H1 (cell line): ENCODE data around the gene SMARCAL1. TPM values are rescaled to one million over a fixed set of nuclear protein-coding genes. Genes with fewer than 3 reads are reported as not detected.

ENCODE experiments used
- CTCF ChIA-PET: fragments of 300-600 bp; sonication (Branson Sonifier 250); formaldehyde crosslinking; loops from one replicate; lab custom pipeline; 2021; ENCODE audit not compliant: partially characterized antibody; lab: Charles Lee
- POLR2A ChIA-PET: fragments of 300-600 bp; sonication (Branson Sonifier 250); formaldehyde crosslinking; loops from one replicate; lab custom pipeline; 2021; ENCODE audit warnings: inconsistent platforms; ENCODE audit not compliant: partially characterized antibody; lab: Charles Lee
- DNase-seq, 2 experiments: peaks; one replicate each; pipeline versions ENCODE4 v3.0.0 to v3.0.0-alpha.2; 2010 to 2022; ENCODE audit warnings: low spot score in 2 of 2, low read depth in 1 of 2, mixed read lengths in 1 of 2
- FAIRE-seq: peaks from 2 replicates; lab custom pipeline; 2011; peaks lifted over from hg19 to GRCh38; lab: Jason Lieb, UNC
- H2AFZ ChIP-seq: 2 replicates; pipeline ENCODE4 v1.8.1; 2012; ENCODE audit warnings: low read length, inconsistent platforms
- H2AK5ac ChIP-seq: 2 replicates; pipeline ENCODE4 v1.6.1; 2013; ENCODE audit warnings: low read depth, low read length
- H2BK120ac ChIP-seq: replicated peaks from 2 replicates; pipeline ENCODE3; 2013; ENCODE audit warnings: low read depth, low read length, inconsistent platforms
- H2BK12ac ChIP-seq: 2 replicates; pipeline ENCODE4 v1.6.1; 2013; ENCODE audit warnings: low read depth, low read length
- H2BK15ac ChIP-seq: 2 replicates; pipeline ENCODE4 v1.6.1; 2013; ENCODE audit warnings: low read length
- H2BK20ac ChIP-seq: 2 replicates; pipeline ENCODE4 v1.6.1; 2013; ENCODE audit warnings: low read length
- H2BK5ac ChIP-seq: 2 replicates; pipeline ENCODE4 v1.6.1; 2013; ENCODE audit warnings: low read depth, low read length
- H3K14ac ChIP-seq: 2 replicates; pipeline ENCODE4 v1.6.1; 2013; ENCODE audit warnings: inconsistent platforms; ENCODE audit not compliant: insufficient read length
- H3K18ac ChIP-seq: 2 replicates; pipeline ENCODE4 v1.6.1; 2013; ENCODE audit warnings: low read length; ENCODE audit errors: extremely low read depth
- H3K23ac ChIP-seq: 2 replicates; pipeline ENCODE4 v1.6.1; 2013; ENCODE audit warnings: inconsistent platforms; ENCODE audit not compliant: insufficient read length
- H3K23me2 ChIP-seq: 2 replicates; pipeline ENCODE4 v1.6.1; 2013; ENCODE audit warnings: low read depth, low read length
- H3K27ac ChIP-seq: 2 replicates; pipeline ENCODE4 v1.6.1; 2011; ENCODE audit warnings: low read depth, low read length, inconsistent platforms
- H3K27me3 ChIP-seq, 4 experiments: replicated peaks in 1 of 4; 1 replicate in 1 of 4; 2 replicates in 3 of 4; pipeline versions ENCODE4 v1.6.1 to v1.8.1; 2011 to 2013; ENCODE audit warnings: low read length in 3 of 4, mild to moderate bottlenecking in 3 of 4, inconsistent platforms in 2 of 4, mixed read lengths in 2 of 4, moderate library complexity in 1 of 4; ENCODE audit not compliant: control insufficient read depth in 3 of 4, insufficient read depth in 3 of 4; ENCODE audit errors: extremely low read depth in 1 of 4
- H3K36me3 ChIP-seq, 4 experiments: 2 replicates each; pipeline versions ENCODE4 v1.6.1 to v1.8.1; 2011 to 2013; ENCODE audit warnings: mild to moderate bottlenecking in 4 of 4, low read length in 3 of 4, moderate library complexity in 2 of 4, control low read depth in 1 of 4, inconsistent platforms in 1 of 4; ENCODE audit not compliant: insufficient read depth in 4 of 4, control insufficient read depth in 2 of 4
- H3K4ac ChIP-seq: replicated peaks from 2 replicates; pipeline ENCODE3; 2013; ENCODE audit warnings: low read length, low read depth, mixed read lengths, inconsistent platforms; ENCODE audit not compliant: insufficient read length
- H3K4me1 ChIP-seq, 4 experiments: replicated peaks in 1 of 4; 1 replicate in 1 of 4; 2 replicates in 3 of 4; pipeline versions ENCODE4 v1.6.1 to v1.8.1; 2011 to 2013; ENCODE audit warnings: low read length in 3 of 4, inconsistent platforms in 2 of 4, mixed read lengths in 1 of 4; ENCODE audit not compliant: insufficient read depth in 4 of 4, control insufficient read depth in 3 of 4
- H3K4me2 ChIP-seq, 2 experiments: 2 replicates each; pipeline versions ENCODE4 v1.6.1 to v1.8.1; 2011 to 2013; ENCODE audit warnings: low read depth in 2 of 2, low read length in 2 of 2, control low read depth in 1 of 2, inconsistent platforms in 1 of 2, mild to moderate bottlenecking in 1 of 2; ENCODE audit not compliant: insufficient read depth in 1 of 2
- H3K4me3 ChIP-seq, 4 experiments: fragments of 200-600, 300-600 bp in 1 of 4; sonication (generic), shearing (Covaris generic), sonication (Bioruptor Twin) in 1 of 4; 2 replicates each; pipeline versions ENCODE4 v1.5.1 to v1.8.1; 2011 to 2016; ENCODE audit warnings: low read length in 4 of 4, low read depth in 3 of 4, control low read depth in 2 of 4, inconsistent platforms in 2 of 4, mild to moderate bottlenecking in 2 of 4, mixed read lengths in 1 of 4, moderate library complexity in 1 of 4; ENCODE audit not compliant: insufficient read depth in 2 of 4; ENCODE audit errors: extremely low read depth in 1 of 4
- H3K56ac ChIP-seq: replicated peaks from 2 replicates; pipeline ENCODE3; 2013; ENCODE audit warnings: low read depth, mild to moderate bottlenecking, mixed read lengths, low read length, inconsistent platforms; ENCODE audit not compliant: insufficient read length
- H3K79me1 ChIP-seq: 2 replicates; pipeline ENCODE4 v1.6.1; 2013; ENCODE audit warnings: low read depth, low read length, control low read depth
- H3K79me2 ChIP-seq, 2 experiments: 2 replicates each; pipeline versions ENCODE4 v1.6.1 to v1.8.1; 2012 to 2013; ENCODE audit warnings: low read length in 2 of 2, mild to moderate bottlenecking in 2 of 2, inconsistent platforms in 1 of 2; ENCODE audit not compliant: insufficient read depth in 2 of 2, control insufficient read depth in 1 of 2
- H3K9ac ChIP-seq, 4 experiments: replicated peaks in 1 of 4; 1 replicate in 1 of 4; 2 replicates in 3 of 4; pipeline versions ENCODE4 v1.6.1 to v1.8.1; 2011 to 2013; ENCODE audit warnings: low read depth in 3 of 4, low read length in 3 of 4, control low read depth in 2 of 4, mild to moderate bottlenecking in 2 of 4, moderate library complexity in 2 of 4, inconsistent platforms in 1 of 4; ENCODE audit errors: extremely low read depth in 1 of 4
- H3K9me3 ChIP-seq, 2 experiments: 2 replicates each; pipeline versions ENCODE4 v1.6.1 to v1.8.1; 2012 to 2013; ENCODE audit warnings: mild to moderate bottlenecking in 2 of 2, moderate library complexity in 2 of 2, control low read depth in 1 of 2, inconsistent platforms in 1 of 2, low read depth in 1 of 2, low read length in 1 of 2, mixed read lengths in 1 of 2; ENCODE audit not compliant: insufficient read depth in 2 of 2
- H4K20me1 ChIP-seq, 2 experiments: replicated peaks in 1 of 2; 2 replicates each; pipeline versions ENCODE3 to v1.8.1; 2011 to 2013; ENCODE audit warnings: inconsistent platforms in 2 of 2, low read length in 2 of 2, mild to moderate bottlenecking in 1 of 2; ENCODE audit not compliant: insufficient read depth in 2 of 2, control insufficient read depth in 1 of 2
- H4K5ac ChIP-seq: 2 replicates; pipeline ENCODE4 v1.6.1; 2013; ENCODE audit warnings: low read length, low read depth, mixed read lengths, inconsistent platforms; ENCODE audit not compliant: insufficient read length
- H4K8ac ChIP-seq: 2 replicates; pipeline ENCODE4 v1.8.0; 2013; ENCODE audit warnings: mild to moderate bottlenecking, moderate library complexity, low read length, inconsistent platforms; ENCODE audit not compliant: insufficient read depth; ENCODE audit errors: extremely low read depth
- H4K91ac ChIP-seq: replicated peaks from 2 replicates; pipeline ENCODE3; 2013; ENCODE audit warnings: low read length, mixed read lengths, inconsistent platforms; ENCODE audit not compliant: insufficient read length
- CHD1 ChIP-seq: IDR thresholded peaks from 2 replicates; pipeline ENCODE4 v1.6.1; 2012; ENCODE audit warnings: low read depth, low read length, improper control_type of control experiment
- EGR1 ChIP-seq: IDR thresholded peaks from 2 replicates; pipeline ENCODE4 v1.6.1; 2011; ENCODE audit warnings: low read depth, low read length, borderline replicate concordance
- JUN ChIP-seq: IDR thresholded peaks from 2 replicates; pipeline ENCODE4 v1.6.1; 2011; ENCODE audit warnings: low read depth, mild to moderate bottlenecking, improper control_type of control experiment, low read length
- SP2 ChIP-seq: IDR thresholded peaks from 2 replicates; pipeline ENCODE4 v1.6.1; 2012; ENCODE audit warnings: mild to moderate bottlenecking, low read length, inconsistent platforms
- WGBS, 2 experiments: shearing (Covaris generic) in 1 of 2; methylation state at CpG; one replicate each; pipeline versions ENCODE4 v1.1.6 to v1.1.7; 2013 to 2015; ENCODE audit warnings: low lambda C conversion rate in 2 of 2, mixed read lengths in 2 of 2, inconsistent platforms in 1 of 2, low coverage in 1 of 2, missing lambda C conversion rate in 1 of 2; ENCODE audit not compliant: insufficient replicate concordance in 2 of 2, insufficient coverage in 1 of 2, insufficient read length in 1 of 2; ENCODE audit errors: extremely low coverage in 1 of 2, missing lambda C conversion rate in 1 of 2; 5-methylcytosine and 5-hydroxymethylcytosine counted together
- polyA plus RNA-seq, 7 experiments: library from polyadenylated mRNA; depleted of rRNA in 3 of 7; stranded (reverse) in 5 of 7; unstranded in 2 of 7; fragments of >200 nt in 5 of 7; fragments of 200-250 nt in 2 of 7; gene quantifications; 1 replicate in 5 of 7; 2 replicates in 1 of 7; 4 replicates in 1 of 7; pipeline versions ENCODE4 v1.2.1 to v1.2.3, GENCODE V29; 2011 to 2013; ENCODE audit warnings: missing spikeins in 2 of 7, mixed read lengths in 2 of 7
- total RNA-seq: library from RNA; stranded (reverse); fragmentation: NEBNext Ultra II Directional; extraction: Animal tissue kit (Norgen Biotek cat#: 25700); gene quantifications from 2 replicates; pipeline ENCODE4 v1.2.1, GENCODE V29; 2021

The SMARCAL1 gene
- total and polyA plus RNA-seq, 2 of the 8 experiments (the other 6 are each of a cell fraction or from before 2014, with no cell fraction given) = 17.6 to 17.9 TPM

GRCh38 chr2:216532562-216532961 lies 120.3 kb downstream of the SMARCAL1 start:
- ChIA-PET POLR2A (no interaction called here), CTCF (interaction anchor here (1.2 to 8.1 kb wide), 4 partner anchors 8 to 196 kb away, joined by 3 to 46 read pairs (median 14); no protein-coding TSS in a partner anchor)
- peaks cover 0 to 4% of the 10 kb centered on the region in 2 experiments for H4K20me1 ChIP-seq
- no peaks in the 10 kb centered on the region for H3K79me2 ChIP-seq
- no peak overlapping the region for H2BK5ac ChIP-seq
- H3K23me2 ChIP-seq = no peaks in the 10 kb centered on the region; the same call in 1 of the 2 replicates
- no peak overlapping the region for H3K4me3 ChIP-seq
- WGBS, 2 experiments = 84% methylated on average over 2 of the region's 2 CpGs; no CpG with 5 or more reads in 1 of the 2 experiments
- H2BK15ac ChIP-seq = no peak overlapping the region
- H3K9ac ChIP-seq = no peak overlapping the region
- no peaks in the 10 kb centered on the region; a peak in 1 of 7 replicates for H3K4me1 ChIP-seq
- no peak overlapping the region for H3K18ac ChIP-seq
- TF ChIP-seq EGR1 = no peak
- TF ChIP-seq SP2 = no peak
- TF ChIP-seq CHD1 = no peak
- TF ChIP-seq JUN = no peak
- no peaks in the 10 kb centered on the region; a peak in 1 of 8 replicates for H3K36me3 ChIP-seq
- H3K56ac ChIP-seq = no peak overlapping the region
- H3K9me3 ChIP-seq = no peaks in the 10 kb centered on the region
- H3K27ac ChIP-seq = no peak overlapping the region
- H2AFZ ChIP-seq = no peak overlapping the region
- FAIRE-seq (no peak), DNase-seq (no peak)
- no peak overlapping the region for H2AK5ac ChIP-seq
- H3K4me2 ChIP-seq = no peak overlapping the region
- peaks cover 0 to 1% (median 0%) of the 10 kb centered on the region in 4 experiments; a peak in 2 of 7 replicates for H3K27me3 ChIP-seq
- no peak overlapping the region for H2BK20ac ChIP-seq
- no peak overlapping the region for H4K5ac ChIP-seq
- H3K23ac ChIP-seq = no peak overlapping the region
- H3K14ac ChIP-seq = no peak overlapping the region
- no peak overlapping the region for H4K8ac ChIP-seq
- H4K91ac ChIP-seq = no peak overlapping the region
- H2BK120ac ChIP-seq = no peak overlapping the region
- H2BK12ac ChIP-seq = no peak overlapping the region
- no peaks in the 10 kb centered on the region; the same call in 1 of the 2 replicates for H3K79me1 ChIP-seq
- H3K4ac ChIP-seq = no peak overlapping the region

Other genes with a start within 250 kb of the SMARCAL1 start
- 2.9 TPM in 2 replicates for gene MARCHF4, start 40.0 kb upstream of the SMARCAL1 start, total RNA-seq
- gene MARCHF4, start 40.0 kb upstream of the SMARCAL1 start, polyA plus RNA-seq (2011; rRNA removed) = 1.8 and 1.9 TPM in 2 replicates
- gene RPL37A, start 86.4 kb downstream of the SMARCAL1 start, total RNA-seq = 3,180 and 3,341 TPM in 2 replicates
- gene RPL37A, start 86.4 kb downstream of the SMARCAL1 start, polyA plus RNA-seq (2011; rRNA removed) = 1,723 and 1,737 TPM in 2 replicates
- gene IGFBP2, start 220.9 kb downstream of the SMARCAL1 start, total RNA-seq = 322 and 326 TPM in 2 replicates
- gene IGFBP2, start 220.9 kb downstream of the SMARCAL1 start, polyA plus RNA-seq (2011; rRNA removed) = 782 and 980 TPM in 2 replicates